ENCODE measurements around the gene ADPRH. TPM values are rescaled to one million over a fixed set of nuclear protein-coding genes. Genes with fewer than 3 reads are reported as not detected.
A peak's percentile ranks its signal among the peaks of the same experiment; 100 is the strongest.

Gene ADPRH
- total and polyA plus RNA-seq, 8 donors = 2.7 to 9.5 (median 5.0) TPM

DNA sequence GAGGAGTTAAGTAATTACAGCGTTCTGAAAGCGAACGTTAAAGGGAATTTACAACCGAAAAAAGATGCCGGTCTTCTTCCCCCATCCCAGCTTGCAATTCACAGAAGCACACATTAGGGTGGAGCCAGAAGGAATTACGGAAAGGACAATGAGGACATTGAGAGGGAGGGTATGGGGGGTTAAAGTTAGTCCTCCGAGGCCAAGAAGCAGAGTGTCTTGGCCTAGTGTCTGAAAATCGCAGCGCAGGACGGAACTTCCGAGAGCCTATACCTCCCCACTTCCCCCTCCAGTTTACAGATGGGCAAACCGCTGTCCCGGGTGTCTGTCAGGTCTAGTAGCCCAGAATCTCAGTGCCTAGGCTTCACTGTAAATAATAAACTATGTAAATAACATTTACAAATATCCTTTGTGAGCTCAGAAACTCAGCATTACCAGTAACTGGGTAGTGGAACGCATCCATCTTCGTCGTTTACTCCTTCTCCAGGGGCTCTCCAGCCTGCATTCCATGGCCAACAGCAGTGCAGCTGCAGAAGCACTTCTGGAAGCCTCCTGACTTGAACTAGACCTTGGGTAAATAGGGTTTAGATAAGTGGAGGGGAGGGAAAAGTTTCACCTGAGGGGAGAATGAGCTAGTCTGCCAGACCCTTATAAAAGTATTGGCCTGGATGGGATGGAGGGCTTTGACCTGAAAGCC, 922 bp downstream of the ADPRH start:
- intact Hi-C loops (cut with DNase I) = no loop called here
- ATAC-seq (peak; percentile 35 to 74 (median 54)), FAIRE-seq (no peak), DNase-seq (peak in 3 of 6 donors; percentile 18 to 34 (median 24))
- peak overlapping the region; percentile 82 to 91 (median 89) for H3K27ac ChIP-seq
- no peaks in the 10 kb centered on the region for H3K36me3 ChIP-seq
- no peaks in the 10 kb centered on the region for H3K9me3 ChIP-seq
- H3K27me3 ChIP-seq = no peaks in the 10 kb centered on the region
- H3K4me1 ChIP-seq = peaks cover 0 to 6% (median 0%) of the 10 kb centered on the region in 3 donors
- peak overlapping the region; percentile 40 to 69 (median 52) for H3K4me3 ChIP-seq
- TF ChIP-seq, protein P1, sequence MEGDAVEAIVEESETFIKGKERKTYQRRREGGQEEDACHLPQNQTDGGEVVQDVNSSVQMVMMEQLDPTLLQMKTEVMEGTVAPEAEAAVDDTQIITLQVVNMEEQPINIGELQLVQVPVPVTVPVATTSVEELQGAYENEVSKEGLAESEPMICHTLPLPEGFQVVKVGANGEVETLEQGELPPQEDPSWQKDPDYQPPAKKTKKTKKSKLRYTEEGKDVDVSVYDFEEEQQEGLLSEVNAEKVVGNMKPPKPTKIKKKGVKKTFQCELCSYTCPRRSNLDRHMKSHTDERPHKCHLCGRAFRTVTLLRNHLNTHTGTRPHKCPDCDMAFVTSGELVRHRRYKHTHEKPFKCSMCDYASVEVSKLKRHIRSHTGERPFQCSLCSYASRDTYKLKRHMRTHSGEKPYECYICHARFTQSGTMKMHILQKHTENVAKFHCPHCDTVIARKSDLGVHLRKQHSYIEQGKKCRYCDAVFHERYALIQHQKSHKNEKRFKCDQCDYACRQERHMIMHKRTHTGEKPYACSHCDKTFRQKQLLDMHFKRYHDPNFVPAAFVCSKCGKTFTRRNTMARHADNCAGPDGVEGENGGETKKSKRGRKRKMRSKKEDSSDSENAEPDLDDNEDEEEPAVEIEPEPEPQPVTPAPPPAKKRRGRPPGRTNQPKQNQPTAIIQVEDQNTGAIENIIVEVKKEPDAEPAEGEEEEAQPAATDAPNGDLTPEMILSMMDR (IDR thresholded peaks at IDR 0.05) = no peak
- WGBS, 2 donors = 15 to 19% methylated on average over 16 of the region's 16 CpGs

GRCh38 chr3:119582178-119582577, 2.9 kb downstream of the ADPRH start:
- FAIRE-seq (no peak), ATAC-seq (no peak), DNase-seq (no peak)
- intact Hi-C loops (cut with DNase I) = no loop called here
- Histone ChIP-seq H3K36me3 (no peaks in the 10 kb centered on the region), H3K27ac (no peak overlapping the region), H3K9me3 (no peaks in the 10 kb centered on the region), H3K27me3 (no peaks in the 10 kb centered on the region), H3K4me1 (peaks cover 0 to 6% (median 0%) of the 10 kb centered on the region in 3 donors), H3K4me3 (no peak overlapping the region)
- TF ChIP-seq, protein P1 (IDR thresholded peaks at IDR 0.05) = no peak
- 89 to 94% methylated on average over 6 of the region's 6 CpGs for WGBS, 2 donors

- 93 to 97% methylated on average over 10 of the region's 10 CpGs for WGBS, 2 donors
- no peak overlapping the region for H3K27ac ChIP-seq
- no peak for FAIRE-seq
Measured at GRCh38 chr3:119585208-119585607, 5.9 kb downstream of the ADPRH start.

DNA sequence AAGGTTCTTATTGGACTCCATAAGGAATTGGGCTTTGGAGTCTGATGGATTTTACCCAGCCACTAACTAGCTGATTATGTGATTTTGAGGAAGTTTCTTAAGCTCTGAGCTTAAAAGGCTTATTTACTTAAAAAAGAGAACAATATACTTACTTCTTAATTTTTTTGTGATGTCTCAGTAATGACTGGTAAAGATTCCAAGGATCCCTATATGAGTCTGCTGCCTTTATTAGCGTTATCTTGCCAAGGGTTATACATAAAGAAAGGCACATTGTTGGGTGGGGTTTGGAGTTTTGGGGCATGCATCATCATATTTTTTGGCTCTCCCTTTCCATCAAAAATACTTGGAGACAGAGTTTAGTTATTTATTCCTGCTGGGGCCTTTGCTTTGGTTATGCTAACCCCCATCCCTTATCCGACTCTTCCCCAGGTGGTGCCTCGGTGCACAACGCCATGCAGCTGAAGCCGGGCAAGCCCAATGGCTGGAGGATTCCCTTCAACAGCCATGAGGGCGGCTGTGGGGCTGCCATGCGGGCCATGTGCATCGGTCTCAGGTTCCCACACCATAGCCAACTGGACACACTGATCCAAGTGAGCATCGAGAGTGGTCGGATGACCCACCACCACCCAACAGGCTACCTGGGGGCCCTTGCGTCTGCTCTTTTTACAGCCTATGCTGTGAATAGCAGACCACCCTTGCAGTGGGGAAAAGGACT, 6.7 kb downstream of the ADPRH start:
- TF ChIP-seq, protein P1 (IDR thresholded peaks at IDR 0.05) = no peak
- no peak overlapping the region for H3K27ac ChIP-seq
- no peaks in the 10 kb centered on the region for H3K36me3 ChIP-seq
- no peak for DNase-seq
- H3K9me3 ChIP-seq = no peaks in the 10 kb centered on the region
- FAIRE-seq = no peak
- H3K4me1 ChIP-seq = no peaks in the 10 kb centered on the region
- H3K4me3 ChIP-seq = no peak overlapping the region
- 95 to 97% methylated on average over 11 of the region's 11 CpGs for WGBS, 2 donors
- intact Hi-C loops (cut with DNase I) = no loop called here
- H3K27me3 ChIP-seq = no peaks in the 10 kb centered on the region
- ATAC-seq = no peak

More at GRCh38 chr3:119585208-119585607, 5.9 kb downstream of the ADPRH start:
- H3K4me1 ChIP-seq = no peaks in the 10 kb centered on the region
- TF ChIP-seq, protein P1 (IDR thresholded peaks at IDR 0.05) = no peak
- H3K4me3 ChIP-seq = no peak overlapping the region
- ATAC-seq (no peak), DNase-seq (no peak)
- intact Hi-C loops (cut with DNase I) = no loop called here
- H3K27me3 ChIP-seq = no peaks in the 10 kb centered on the region
- no peaks in the 10 kb centered on the region for H3K36me3 ChIP-seq
- no peaks in the 10 kb centered on the region for H3K9me3 ChIP-seq

Measured in pancreas (tissue), 10 donors.